HepG2 (cell line): ENCODE measurements around the gene SLC51B. TPM values are rescaled to one million over a fixed set of nuclear protein-coding genes. Genes with fewer than 3 reads are reported as not detected.
A peak's percentile ranks its signal among the peaks of the same experiment; 100 is the strongest.

Source experiments
- ARNT2 ChIP-seq: sonication (generic); formaldehyde crosslinking; IDR thresholded peaks from 2 replicates; pipeline ENCODE4 v1.8.0; 2022; ENCODE audit warnings: mild to moderate bottlenecking, low read depth, missing genetic modification reagents, moderate library complexity
- BORCS8-MEF2B ChIP-seq: sonication (generic); formaldehyde crosslinking; IDR thresholded peaks from 2 replicates; pipeline ENCODE4 v1.8.0; 2022; ENCODE audit warnings: mild to moderate bottlenecking, missing genetic modification reagents
- CAMTA2 ChIP-seq: sonication (generic); formaldehyde crosslinking; IDR thresholded peaks from 2 replicates; pipeline ENCODE4 v1.4.0; 2020; ENCODE audit warnings: mild to moderate bottlenecking, missing genetic modification reagents, borderline replicate concordance
- ESRRA ChIP-seq: sonication (generic); formaldehyde crosslinking; IDR thresholded peaks from 2 replicates; pipeline ENCODE4 v1.5.1; 2020; ENCODE audit warnings: mild to moderate bottlenecking, low read depth, missing genetic modification reagents
- GATA4 ChIP-seq: sonication (generic); IDR thresholded peaks from 2 replicates; pipeline ENCODE4 v1.6.1; 2016; ENCODE audit warnings: antibody characterized with exemption, low read depth, borderline replicate concordance
- HES4 ChIP-seq: sonication (generic); formaldehyde crosslinking; IDR thresholded peaks from 2 replicates; pipeline ENCODE4 v1.9.0; 2021; ENCODE audit warnings: mild to moderate bottlenecking, missing genetic modification reagents, borderline replicate concordance
- KDM5A ChIP-seq: fragments of 200-600 bp; sonication (generic); IDR thresholded peaks from 2 replicates; pipeline ENCODE4 v1.7.0; 2018; ENCODE audit warnings: antibody characterized with exemption, mild to moderate bottlenecking, low read length, borderline replicate concordance
- KLF15 ChIP-seq: sonication (generic); formaldehyde crosslinking; IDR thresholded peaks from 2 replicates; pipeline ENCODE4 v1.8.1; 2023; ENCODE audit warnings: borderline replicate concordance, mild to moderate bottlenecking, inconsistent platforms, missing genetic modification reagents, mixed read lengths
- MLX ChIP-seq: IDR thresholded peaks from 2 replicates; pipeline ENCODE4 v1.6.1; 2016
- MNT ChIP-seq: fragments of 450-650 bp; IDR thresholded peaks from 2 replicates; pipeline ENCODE4 v1.6.1; 2016
- RCOR2 ChIP-seq: IDR thresholded peaks from 2 replicates; pipeline ENCODE4 v1.6.1; 2016; ENCODE audit warnings: missing biosample characterization, missing genetic modification reagents
- SCMH1 ChIP-seq: sonication (generic); formaldehyde crosslinking; IDR thresholded peaks from 2 replicates; pipeline ENCODE4 v1.9.0; 2021; ENCODE audit warnings: missing genetic modification reagents, mild to moderate bottlenecking, borderline replicate concordance
- SNAI1 ChIP-seq: sonication (generic); formaldehyde crosslinking; IDR thresholded peaks from 2 replicates; pipeline ENCODE4 v1.5.0; 2020; ENCODE audit warnings: mild to moderate bottlenecking, missing genetic modification reagents, borderline replicate concordance
- SP5 ChIP-seq: IDR thresholded peaks from 2 replicates; pipeline ENCODE4 v1.6.1; 2016; ENCODE audit warnings: low read depth, borderline replicate concordance
- U2AF2 ChIP-seq: fragments of 200-400 bp; formaldehyde crosslinking; IDR thresholded peaks from 2 replicates; pipeline ENCODE4 v1.6.1; 2017; ENCODE audit warnings: low read depth, mild to moderate bottlenecking, low read length
- ZFX ChIP-seq: sonication (generic); formaldehyde crosslinking; IDR thresholded peaks from 2 replicates; pipeline ENCODE4 v1.4.0; 2020; ENCODE audit warnings: mild to moderate bottlenecking, low read depth, missing genetic modification reagents, moderate library complexity
- ZNF225 ChIP-seq: sonication (generic); formaldehyde crosslinking; IDR thresholded peaks from 2 replicates; pipeline ENCODE4 v1.4.0; 2020; ENCODE audit warnings: mild to moderate bottlenecking, missing genetic modification reagents
- ZNF280D ChIP-seq: sonication (generic); formaldehyde crosslinking; IDR thresholded peaks from 2 replicates; pipeline ENCODE4 v1.5.1; 2020; ENCODE audit warnings: mild to moderate bottlenecking, missing genetic modification reagents
- ZNF44 ChIP-seq: sonication (generic); formaldehyde crosslinking; IDR thresholded peaks from 2 replicates; pipeline ENCODE4 v1.5.1; 2020; ENCODE audit warnings: mild to moderate bottlenecking, missing genetic modification reagents
- ZNF451 ChIP-seq: sonication (generic); formaldehyde crosslinking; IDR thresholded peaks from 2 replicates; pipeline ENCODE4 v1.5.0; 2020; ENCODE audit warnings: mild to moderate bottlenecking, missing genetic modification reagents
- ZNF513 ChIP-seq: sonication (generic); formaldehyde crosslinking; conservative IDR thresholded peaks from 2 replicates; pipeline ENCODE4 v1.5.0; 2020; ENCODE audit warnings: missing genetic modification reagents
- ZNF530 ChIP-seq: sonication (generic); formaldehyde crosslinking; IDR thresholded peaks from 2 replicates; pipeline ENCODE4 v1.5.0; 2020; ENCODE audit warnings: low read depth, mild to moderate bottlenecking, missing genetic modification reagents
- ZNF883 ChIP-seq: sonication (generic); formaldehyde crosslinking; IDR thresholded peaks from 2 replicates; pipeline ENCODE4 v1.5.1; 2020; ENCODE audit warnings: mild to moderate bottlenecking, missing genetic modification reagents; ENCODE audit errors: not compliant biosample characterization
- polyA plus RNA-seq, 8 experiments: library from polyadenylated mRNA; depleted of rRNA in 3 of 8; stranded (reverse) in 7 of 8; unstranded in 1 of 8; fragments of >200 nt; fragmentation: Illumina TruSeq in 4 of 8; extraction: Trizol in 4 of 8; gene quantifications; 2 replicates each; pipeline versions ENCODE4 v1.2.1 to v1.2.3, GENCODE V29; 2011 to 2016; ENCODE audit warnings: low read depth in 4 of 8, missing spikeins in 1 of 8, mixed read lengths in 1 of 8; ENCODE audit not compliant: insufficient read depth in 1 of 8
- total RNA-seq, 5 experiments: library from RNA; depleted of rRNA; stranded (reverse); fragments of >200 nt; fragmentation: Illumina TruSeq; extraction: Trizol; gene quantifications; 2 replicates each; pipeline ENCODE4 v1.2.3, GENCODE V29; 2016; ENCODE audit warnings: low read depth in 1 of 5

Gene SLC51B
- total and polyA plus RNA-seq, 2 of the 13 experiments (the other 11 are each of a cell fraction or from before 2014, with no cell fraction given) = 14.9 to 17.1 TPM

DNA sequence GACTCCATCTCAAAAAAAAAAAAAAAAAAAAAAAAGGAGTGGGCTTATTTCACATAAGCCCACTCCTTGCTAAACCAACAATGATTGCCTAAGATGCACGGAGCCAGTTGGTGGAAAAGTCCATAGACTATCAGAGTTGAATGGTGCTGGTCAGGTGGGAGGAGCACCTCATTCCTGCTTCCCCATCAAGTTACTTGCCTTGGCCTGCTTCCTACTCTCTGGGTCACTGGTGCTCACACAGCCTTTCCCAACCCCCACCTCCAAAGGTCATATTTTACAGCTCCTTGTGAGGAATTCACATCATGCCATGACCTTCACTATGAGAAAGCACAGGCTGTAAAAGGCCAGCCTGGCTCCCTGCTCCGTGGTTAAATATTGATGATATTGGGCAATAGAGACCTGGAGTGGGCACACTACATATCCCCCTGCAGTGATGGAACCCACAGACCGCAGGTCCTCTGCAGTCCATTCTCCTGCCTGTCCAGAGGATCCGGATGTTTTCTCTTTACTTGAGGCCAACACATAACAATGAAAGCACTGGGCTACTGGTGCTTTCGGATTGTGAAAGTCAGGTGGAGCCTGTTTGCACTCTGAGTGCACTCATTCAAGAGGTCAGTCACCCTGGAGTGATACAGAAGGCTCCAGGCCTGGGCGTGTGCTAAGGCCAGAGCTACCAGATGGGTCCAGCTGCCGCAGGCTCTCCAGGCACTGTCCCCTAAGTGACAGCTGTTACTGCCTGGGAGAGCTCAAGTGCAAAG, at the start of gene SLC51B (continued):
- TF ChIP-seq KLF15 (no peak; the same call in 1 of the 2 replicates), ZNF44 (CRISPR knock-in tag) (peak; percentile 57; the same call in 1 of the 2 replicates), RCOR2 (CRISPR knock-in tag) (peak; percentile 86), SP5 (CRISPR knock-in tag) (peak; percentile 84; the same call in 1 of the 2 replicates), MNT (peak; percentile 24), BORCS8-MEF2B (no peak; the same call in 1 of the 2 replicates), SNAI1 (0 out of 2 replicates have a peak, but pooled peaks have one; percentile 55), ZNF225 (no peak), KDM5A (no peak), SCMH1 (CRISPR knock-in tag) (no peak), ZNF513 (CRISPR knock-in tag) (no peak), ZNF451 (CRISPR knock-in tag) (no peak), ZFX (CRISPR knock-in tag) (peak; percentile 83), ZNF883 (CRISPR knock-in tag) (peak; percentile 75), ZNF280D (CRISPR knock-in tag) (0 out of 2 replicates have a peak, but pooled peaks have one; percentile 59), GATA4 (no peak), ESRRA (CRISPR knock-in tag) (peak; percentile 84; the same call in 1 of the 2 replicates), CAMTA2 (CRISPR knock-in tag) (0 out of 2 replicates have a peak, but pooled peaks have one; percentile 66), U2AF2 (no peak), ARNT2 (CRISPR knock-in tag) (no peak), HES4 (CRISPR knock-in tag) (no peak), ZNF530 (CRISPR knock-in tag) (no peak), MLX (CRISPR knock-in tag) (0 out of 2 replicates have a peak, but pooled peaks have one; percentile 55)
